ENCODE results near the gene KIF3A. TPM values are rescaled to one million over a fixed set of nuclear protein-coding genes. Genes with fewer than 3 reads are reported as not detected.

KIF3A gene
- total and polyA plus RNA-seq, 2 experiments from 2014 or later = 11.2 to 19.7 TPM

- no peak for TF ChIP-seq ETS1 (IDR thresholded peaks at IDR 0.05)
These were observed 44.8 kb upstream of the KIF3A start (continued) for GRCh38 chr5:132782101-132782500.

- Mint-ChIP-seq H3K27me3 (ENCODE audit: insufficient read depth, low read depth, poor library complexity) (peaks cover 22% of the 10 kb centered on the region), H3K9me3 (no peaks in the 10 kb centered on the region), H3K36me3 (ENCODE audit: low read depth) (no peaks in the 10 kb centered on the region), H3K4me3 (no peak overlapping the region), H3K4me1 (peaks cover 16% of the 10 kb centered on the region), H3K27ac (no peak overlapping the region)
- H3K79me2 ChIP-seq (replicated peaks; ENCODE audit: insufficient read depth) = no peaks in the 10 kb centered on the region
- no peaks in the 10 kb centered on the region for H3K9me2 ChIP-seq (ENCODE audit: insufficient read depth)
- H3K27me3 ChIP-seq (ENCODE audit: insufficient read depth) = peaks cover 60% of the 10 kb centered on the region
- DNase-seq (ENCODE audit: low spot score) (no peak), ATAC-seq (no peak)
- H3K4me1 ChIP-seq (ENCODE audit: insufficient read depth) = peaks cover 12% of the 10 kb centered on the region
- H4K20me1 ChIP-seq (replicated peaks; ENCODE audit: insufficient read depth) = no peaks in the 10 kb centered on the region
- H3K4me3 ChIP-seq = no peak overlapping the region
- no peaks in the 10 kb centered on the region for H3F3A ChIP-seq (replicated peaks; ENCODE audit: low read depth)
- H2AFZ ChIP-seq = no peak overlapping the region
- no peak overlapping the region for H3K27ac ChIP-seq (ENCODE audit: low read depth)
- H3K4me2 ChIP-seq = no peak overlapping the region
- no peaks in the 10 kb centered on the region for H3K36me3 ChIP-seq (ENCODE audit: insufficient read depth)
- TF ChIP-seq STAT1 (IDR thresholded peaks at IDR 0.05; ENCODE audit: unreplicated experiment) (no peak), ZNF462 (CRISPR knock-in tag; IDR thresholded peaks at IDR 0.05) (no peak), EZH2 (IDR thresholded peaks at IDR 0.05; ENCODE audit: low read depth, unreplicated experiment) (no peak), NANOG (IDR thresholded peaks at IDR 0.05; ENCODE audit: borderline replicate concordance) (no peak), CREB1 (CRISPR knock-in tag; IDR thresholded peaks at IDR 0.05; ENCODE audit: low read depth) (no peak), EZH2phosphoT487 (IDR thresholded peaks at IDR 0.05; ENCODE audit: unreplicated experiment) (no peak), ZNF331 (CRISPR knock-in tag; IDR thresholded peaks at IDR 0.05; ENCODE audit: low read depth) (no peak), POLR2AphosphoS5 (IDR thresholded peaks at IDR 0.05; ENCODE audit: low read depth) (no peak), ZNF114 (CRISPR knock-in tag; IDR thresholded peaks at IDR 0.05) (no peak), ETS1 (IDR thresholded peaks at IDR 0.05) (no peak), JUNB (IDR thresholded peaks at IDR 0.05; ENCODE audit: unreplicated experiment) (no peak), REST (IDR thresholded peaks at IDR 0.05; ENCODE audit: unreplicated experiment) (no peak)
These were observed 43.7 kb upstream of the KIF3A start for GRCh38 chr5:132781029-132781428.
